ENCODE measurements around the gene CFAP161.
"Not testable (repeated sequence)": the region's sequence is repeated elsewhere in the genome, so short reads cannot be mapped to it uniquely, and the experiment has no call there.

Gene CFAP161

DNA sequence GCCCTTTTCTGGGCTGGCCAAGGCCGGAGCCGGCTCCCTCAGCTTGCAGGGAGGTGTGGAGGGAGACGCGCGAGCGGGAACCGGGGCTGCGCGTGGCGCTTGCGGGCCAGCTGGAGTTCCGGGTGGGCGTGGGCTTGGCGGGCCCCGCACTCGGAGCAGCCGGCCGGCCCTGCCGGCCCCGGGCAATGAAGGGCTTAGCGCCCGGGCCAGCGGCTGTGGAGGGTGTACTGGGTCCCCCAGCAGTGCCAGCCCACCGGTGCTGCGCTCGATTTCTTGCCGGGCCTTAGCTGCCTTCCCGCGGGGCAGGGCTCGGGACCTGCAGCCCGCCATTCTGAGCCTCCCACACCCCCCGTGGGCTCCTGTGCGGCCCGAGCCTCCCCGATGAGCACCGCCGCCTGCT lies 24.5 kb downstream of the CFAP161 start:
- H3K4me1 Mint-ChIP-seq (ENCODE audit: low read depth), result peaks cover 24% of the 10 kb centered on the region
- not testable (repeated sequence) for H3K9me3 Mint-ChIP-seq; H3K4me3 Mint-ChIP-seq; H3K27me3 Mint-ChIP-seq (ENCODE audit: low read depth); H3K36me3 Mint-ChIP-seq (ENCODE audit: low read depth); H3K27ac Mint-ChIP-seq

DNA sequence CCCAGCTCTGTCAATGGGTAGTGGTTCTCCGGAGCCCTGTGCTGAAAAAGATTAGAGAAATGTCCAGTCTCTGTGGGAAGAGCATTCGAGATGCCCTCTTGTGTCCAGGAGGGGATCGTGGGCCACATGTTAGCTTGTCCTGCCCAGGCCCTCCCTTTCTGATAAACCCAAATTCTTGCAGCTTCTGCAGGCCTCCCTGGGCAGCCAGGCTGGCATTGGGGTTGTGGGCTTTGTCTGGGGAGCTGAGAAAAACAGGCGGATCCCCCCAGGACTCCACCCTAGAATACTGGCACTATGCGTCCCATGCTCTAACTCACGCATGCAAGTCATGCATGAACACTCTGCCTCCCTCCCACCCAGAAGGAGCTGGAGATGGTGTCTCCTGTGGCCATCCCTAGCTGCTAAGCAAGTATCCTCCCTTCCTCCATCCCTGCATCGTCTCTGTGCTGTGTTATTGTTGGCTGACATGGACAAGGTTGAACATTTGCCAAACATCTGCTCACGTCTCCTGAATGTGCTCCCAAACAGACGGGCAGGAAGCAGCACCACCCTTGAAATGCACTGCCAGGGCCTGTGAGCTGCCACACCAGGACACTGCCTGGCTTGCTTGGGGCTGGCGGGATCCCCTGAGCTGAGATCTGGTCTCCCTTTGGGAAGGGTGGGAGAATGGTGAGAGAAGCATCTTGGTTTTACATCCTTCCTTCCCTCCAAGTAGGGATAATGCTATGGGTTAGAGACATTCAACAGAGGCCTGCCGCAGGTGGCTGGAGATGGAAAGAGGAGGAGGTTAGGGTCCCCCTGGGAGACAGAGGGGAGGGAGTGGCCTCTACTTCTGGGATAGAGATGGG lies 26.5 kb downstream of the CFAP161 start:
- no peaks in the 10 kb centered on the region for H3K36me3 Mint-ChIP-seq (ENCODE audit: low read depth)
- H3K27me3 Mint-ChIP-seq (ENCODE audit: low read depth), result peaks cover 5% of the 10 kb centered on the region
- H3K9me3 Mint-ChIP-seq, result no peaks in the 10 kb centered on the region
- no peak overlapping the region for H3K27ac Mint-ChIP-seq
- H3K4me3 Mint-ChIP-seq, result no peak overlapping the region
- H3K4me1 Mint-ChIP-seq (ENCODE audit: low read depth), result peaks cover 33% of the 10 kb centered on the region

GRCh38 chr15:81161160-81161673 lies 27.1 kb downstream of the CFAP161 start:
- Mint-ChIP-seq H3K27ac (no peak overlapping the region), H3K36me3 (ENCODE audit: low read depth) (no peaks in the 10 kb centered on the region), H3K27me3 (ENCODE audit: low read depth) (peaks cover 5% of the 10 kb centered on the region), H3K4me3 (peak overlapping the region; percentile 2), H3K4me1 (ENCODE audit: low read depth) (peaks cover 30% of the 10 kb centered on the region), H3K9me3 (no peaks in the 10 kb centered on the region)

DNA sequence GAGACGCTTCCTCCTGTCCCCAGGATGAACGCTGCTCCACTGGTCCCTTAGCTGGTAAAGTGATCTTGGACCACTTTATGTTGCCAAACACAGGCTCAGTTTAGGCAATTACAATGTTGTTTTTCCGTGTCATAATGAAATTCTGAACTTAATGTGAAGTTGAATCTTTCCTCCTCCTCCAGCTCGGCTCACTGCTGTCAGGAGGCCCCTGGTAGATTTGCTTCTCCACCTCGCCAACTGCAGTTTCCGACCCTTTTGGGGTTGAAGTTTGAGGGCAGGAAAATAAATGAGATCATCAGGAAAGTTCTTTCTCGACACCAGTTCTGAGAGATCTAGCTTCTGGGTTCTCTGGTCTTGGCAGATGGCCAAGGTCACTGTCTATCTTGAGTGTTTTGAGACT lies 27.8 kb downstream of the CFAP161 start:
- no peak overlapping the region for H3K27ac Mint-ChIP-seq
- peaks cover 5% of the 10 kb centered on the region for H3K27me3 Mint-ChIP-seq (ENCODE audit: low read depth)
- no peaks in the 10 kb centered on the region for H3K9me3 Mint-ChIP-seq
- H3K4me1 Mint-ChIP-seq (ENCODE audit: low read depth), result peaks cover 35% of the 10 kb centered on the region
- H3K4me3 Mint-ChIP-seq, result no peak overlapping the region
- no peaks in the 10 kb centered on the region for H3K36me3 Mint-ChIP-seq (ENCODE audit: low read depth)

GRCh38 chr15:81163961-81164800 lies 30.1 kb downstream of the CFAP161 start:
- H3K36me3 Mint-ChIP-seq (ENCODE audit: low read depth), result no peaks in the 10 kb centered on the region
- H3K27me3 Mint-ChIP-seq (ENCODE audit: low read depth), result peaks cover 5% of the 10 kb centered on the region
- H3K4me1 Mint-ChIP-seq (ENCODE audit: low read depth), result peaks cover 49% of the 10 kb centered on the region
- no peaks in the 10 kb centered on the region for H3K9me3 Mint-ChIP-seq
- H3K4me3 Mint-ChIP-seq, result no peak overlapping the region
- H3K27ac Mint-ChIP-seq, result no peak overlapping the region

DNA sequence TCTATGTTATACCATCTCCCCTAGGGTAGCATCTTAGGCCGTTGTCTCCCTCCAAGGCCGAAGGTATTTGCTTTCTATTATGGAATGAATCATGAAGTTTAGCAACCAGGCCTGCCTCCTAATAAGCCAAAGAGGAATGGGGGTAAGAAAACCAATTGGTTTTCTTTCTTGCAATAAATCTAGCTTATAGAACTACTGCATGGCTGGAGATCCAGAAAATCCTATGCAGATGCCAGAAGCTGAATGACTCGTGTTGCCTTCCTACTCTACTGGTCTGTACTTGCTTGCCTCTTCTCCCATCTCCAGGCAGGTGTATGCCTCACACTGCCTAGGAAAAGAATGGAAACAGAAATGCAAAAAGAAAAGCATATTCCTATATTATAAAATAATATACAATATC lies 31.5 kb downstream of the CFAP161 start:
- H3K4me3 Mint-ChIP-seq, result no peak overlapping the region
- H3K9me3 Mint-ChIP-seq, result no peaks in the 10 kb centered on the region
- no peak overlapping the region for H3K27ac Mint-ChIP-seq
- no peaks in the 10 kb centered on the region for H3K36me3 Mint-ChIP-seq (ENCODE audit: low read depth)
- H3K27me3 Mint-ChIP-seq (ENCODE audit: low read depth), result no peaks in the 10 kb centered on the region
- peaks cover 49% of the 10 kb centered on the region for H3K4me1 Mint-ChIP-seq (ENCODE audit: low read depth)

- H3K4me3 Mint-ChIP-seq, result no peak overlapping the region
- H3K9me3 Mint-ChIP-seq, result no peaks in the 10 kb centered on the region
- H3K27me3 Mint-ChIP-seq (ENCODE audit: low read depth), result peaks cover 9% of the 10 kb centered on the region
- no peak overlapping the region for H3K27ac Mint-ChIP-seq
- no peaks in the 10 kb centered on the region for H3K36me3 Mint-ChIP-seq (ENCODE audit: low read depth)
- peaks cover 37% of the 10 kb centered on the region for H3K4me1 Mint-ChIP-seq (ENCODE audit: low read depth)
These were observed 32.7 kb downstream of the CFAP161 start for GRCh38 chr15:81166636-81167305.

- peaks cover 16% of the 10 kb centered on the region for H3K27me3 Mint-ChIP-seq (ENCODE audit: low read depth)
- no peak overlapping the region for H3K4me3 Mint-ChIP-seq
- no peak overlapping the region for H3K27ac Mint-ChIP-seq
- no peaks in the 10 kb centered on the region for H3K9me3 Mint-ChIP-seq
- no peaks in the 10 kb centered on the region for H3K36me3 Mint-ChIP-seq (ENCODE audit: low read depth)
- peaks cover 30% of the 10 kb centered on the region for H3K4me1 Mint-ChIP-seq (ENCODE audit: low read depth)
These were observed 34.1 kb downstream of the CFAP161 start for GRCh38 chr15:81168131-81168526.

- no peaks in the 10 kb centered on the region for H3K9me3 Mint-ChIP-seq
- peaks cover 16% of the 10 kb centered on the region for H3K27me3 Mint-ChIP-seq (ENCODE audit: low read depth)
- peaks cover 30% of the 10 kb centered on the region for H3K4me1 Mint-ChIP-seq (ENCODE audit: low read depth)
- no peak overlapping the region for H3K27ac Mint-ChIP-seq
- H3K4me3 Mint-ChIP-seq, result no peak overlapping the region
- no peaks in the 10 kb centered on the region for H3K36me3 Mint-ChIP-seq (ENCODE audit: low read depth)
These were observed 34.6 kb downstream of the CFAP161 start for GRCh38 chr15:81168644-81169043.

DNA sequence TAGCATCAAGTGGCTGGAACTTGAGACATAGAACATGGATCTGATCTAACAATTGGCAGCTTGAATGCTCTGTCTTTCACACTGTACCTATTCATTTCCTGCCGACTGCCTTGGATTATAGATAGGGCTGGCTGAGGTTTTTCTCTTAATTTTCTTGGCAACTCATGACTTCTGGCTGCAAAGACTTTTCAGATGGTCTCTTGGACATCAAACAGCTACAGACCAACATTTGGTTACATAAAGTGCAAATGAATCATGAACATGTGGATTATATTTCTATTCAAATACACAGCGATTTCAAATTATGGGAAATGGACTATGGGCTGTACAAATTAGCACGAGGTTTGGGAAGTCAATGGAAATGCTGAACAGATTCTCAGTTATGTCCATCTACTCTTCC lies 36.4 kb downstream of the CFAP161 start:
- Mint-ChIP-seq H3K27me3 (ENCODE audit: low read depth) (peaks cover 16% of the 10 kb centered on the region), H3K4me3 (no peak overlapping the region), H3K27ac (no peak overlapping the region), H3K4me1 (ENCODE audit: low read depth) (peaks cover 19% of the 10 kb centered on the region), H3K9me3 (no peaks in the 10 kb centered on the region), H3K36me3 (ENCODE audit: low read depth) (no peaks in the 10 kb centered on the region)

GRCh38 chr15:81171286-81171685 lies 37.2 kb downstream of the CFAP161 start:
- H3K4me1 Mint-ChIP-seq (ENCODE audit: low read depth), result peaks cover 19% of the 10 kb centered on the region
- H3K27me3 Mint-ChIP-seq (ENCODE audit: low read depth), result peaks cover 16% of the 10 kb centered on the region
- no peaks in the 10 kb centered on the region for H3K9me3 Mint-ChIP-seq
- no peaks in the 10 kb centered on the region for H3K36me3 Mint-ChIP-seq (ENCODE audit: low read depth)
- no peak overlapping the region for H3K27ac Mint-ChIP-seq
- H3K4me3 Mint-ChIP-seq, result no peak overlapping the region

- no peak overlapping the region for H3K27ac Mint-ChIP-seq
- H3K9me3 Mint-ChIP-seq, result no peaks in the 10 kb centered on the region
- H3K27me3 Mint-ChIP-seq (ENCODE audit: low read depth), result peaks cover 16% of the 10 kb centered on the region
- no peaks in the 10 kb centered on the region for H3K4me1 Mint-ChIP-seq (ENCODE audit: low read depth)
- H3K36me3 Mint-ChIP-seq (ENCODE audit: low read depth), result no peaks in the 10 kb centered on the region
- H3K4me3 Mint-ChIP-seq, result no peak overlapping the region
These were observed 40.2 kb downstream of the CFAP161 start for GRCh38 chr15:81174125-81174791.

DNA sequence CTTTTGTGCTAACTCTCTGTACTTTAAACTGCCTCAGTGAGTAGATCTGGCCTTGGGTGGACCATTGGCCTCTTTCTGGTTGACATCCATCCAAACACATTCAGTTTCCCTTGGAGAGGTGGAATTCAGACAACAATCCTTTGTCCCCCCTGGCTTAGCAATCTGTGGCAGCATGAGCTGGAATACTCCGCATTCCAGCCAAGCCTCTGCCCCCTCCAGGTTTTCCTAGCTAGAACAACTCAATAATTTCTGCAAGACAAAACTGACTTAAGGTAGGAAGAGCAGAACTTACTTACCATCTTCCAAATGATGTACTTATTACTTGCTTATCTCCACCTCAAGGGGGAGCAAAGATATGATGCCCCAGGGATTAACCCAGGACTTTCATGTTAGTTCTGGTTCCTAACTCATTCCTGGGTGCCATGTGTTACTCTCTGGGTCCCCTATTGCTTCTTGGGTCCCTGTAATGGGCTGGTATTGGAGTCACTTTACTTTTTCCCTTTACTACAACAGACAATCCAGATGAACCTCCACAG lies 40.8 kb downstream of the CFAP161 start:
- peaks cover 19% of the 10 kb centered on the region for H3K27me3 Mint-ChIP-seq (ENCODE audit: low read depth)
- H3K27ac Mint-ChIP-seq, result no peak overlapping the region
- H3K4me3 Mint-ChIP-seq, result no peak overlapping the region
- H3K9me3 Mint-ChIP-seq, result no peaks in the 10 kb centered on the region
- H3K4me1 Mint-ChIP-seq (ENCODE audit: low read depth), result no peaks in the 10 kb centered on the region
- H3K36me3 Mint-ChIP-seq (ENCODE audit: low read depth), result no peaks in the 10 kb centered on the region

DNA sequence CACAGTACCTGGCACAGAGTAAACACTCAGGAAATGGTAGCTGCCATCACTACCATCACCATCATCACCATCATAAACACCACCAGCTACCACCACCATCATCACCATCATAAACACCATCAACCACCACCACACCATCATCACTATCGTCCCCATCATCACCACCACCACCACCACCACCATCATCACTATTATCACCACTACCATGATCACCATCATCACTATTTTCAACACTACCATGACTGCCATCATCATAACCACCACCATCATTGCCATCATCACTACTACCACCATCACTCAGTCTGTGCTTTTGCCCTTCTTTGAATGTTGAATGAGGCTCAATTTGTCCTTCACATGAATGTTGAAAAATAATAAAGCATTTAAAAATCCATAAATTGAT lies 41.4 kb downstream of the CFAP161 start:
- Mint-ChIP-seq H3K27ac (no peak overlapping the region), H3K36me3 (ENCODE audit: low read depth) (no peaks in the 10 kb centered on the region), H3K4me3 (no peak overlapping the region), H3K27me3 (ENCODE audit: low read depth) (peaks cover 19% of the 10 kb centered on the region), H3K4me1 (ENCODE audit: low read depth) (no peaks in the 10 kb centered on the region), H3K9me3 (no peaks in the 10 kb centered on the region)

All from T-helper 1 cell treated with Interleukin-12 subunit alpha and Interleukin-12 subunit beta and Interleukin-4 antibody, amounts not matched to agents 30 μg/mL and 1 μg/mL, for 36 hours (primary cell).